GM18867 (cell line): ENCODE data around the gene KRAS.
A peak's percentile ranks its signal among the peaks of the same experiment; 100 is the strongest.
"Not testable (repeated sequence)": the region's sequence is repeated elsewhere in the genome, so short reads cannot be mapped to it uniquely, and the experiment has no call there.

Experiments
- ATAC-seq: cut with Tn5 transposase; IDR thresholded peaks from one replicate; pipeline ENCODE4 v1.9.1; 2021; ENCODE audit warnings: mild to moderate bottlenecking, moderate library complexity; ENCODE audit not compliant: unreplicated experiment

KRAS gene

DNA sequence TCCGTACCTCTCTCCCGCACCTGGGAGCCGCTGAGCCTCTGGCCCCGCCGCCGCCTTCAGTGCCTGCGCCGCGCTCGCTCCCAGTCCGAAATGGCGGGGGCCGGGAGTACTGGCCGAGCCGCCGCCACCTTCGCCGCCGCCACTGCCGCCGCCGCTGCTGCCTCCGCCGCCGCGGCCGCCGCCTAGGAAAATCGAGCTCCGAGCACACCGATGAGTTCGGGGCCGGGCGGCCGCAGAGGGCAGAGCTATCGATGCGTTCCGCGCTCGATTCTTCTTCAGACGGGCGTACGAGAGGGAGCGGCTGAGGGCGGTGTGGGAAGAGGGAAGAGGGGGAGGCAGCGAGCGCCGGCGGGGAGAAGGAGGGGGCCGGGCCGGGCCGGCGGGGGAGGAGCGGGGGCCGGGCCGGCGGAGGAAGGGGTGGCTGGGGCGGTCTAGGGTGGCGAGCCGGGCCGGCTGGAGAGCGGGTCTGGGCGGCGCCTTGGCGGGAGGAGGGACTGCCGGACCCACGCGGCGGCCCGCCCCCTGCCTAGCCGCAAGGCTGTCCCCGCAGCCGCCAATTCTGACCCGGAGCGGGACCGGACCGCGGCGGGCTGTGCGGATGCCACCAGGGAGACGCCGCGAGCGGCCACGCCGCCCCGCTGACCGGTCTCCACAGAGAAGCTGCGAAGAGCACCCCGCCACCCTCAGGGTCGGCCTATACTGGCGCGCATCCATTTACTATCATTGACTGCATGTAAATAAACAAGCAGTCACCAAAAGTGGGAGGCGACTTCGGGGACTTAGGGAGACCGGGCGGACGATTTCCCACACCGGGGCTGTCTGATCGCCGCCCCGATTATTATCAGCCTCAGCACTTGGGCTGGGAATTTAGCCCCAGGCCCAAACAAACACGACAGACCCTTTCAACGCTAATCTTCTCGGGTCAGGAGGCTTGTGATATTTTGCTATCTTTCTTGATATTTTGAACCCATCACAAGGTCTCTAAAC, at the start of gene KRAS:
Gene KRAS (minus strand): TSS at position 186 of the 987 bp plus-strand sequence.
- ATAC-seq: peak; percentile 84

- ATAC-seq: no peak
Observed at GRCh38 chr12:25296381-25296780, 45.7 kb upstream of the KRAS start.

GRCh38 chr12:25295361-25295760, 44.6 kb upstream of the KRAS start:
- no peak for ATAC-seq

GRCh38 chr12:25293653-25294052, 42.9 kb upstream of the KRAS start:
- ATAC-seq: no peak

- not testable (repeated sequence) for ATAC-seq
Observed at GRCh38 chr12:25292810-25293221, 42.1 kb upstream of the KRAS start.

DNA sequence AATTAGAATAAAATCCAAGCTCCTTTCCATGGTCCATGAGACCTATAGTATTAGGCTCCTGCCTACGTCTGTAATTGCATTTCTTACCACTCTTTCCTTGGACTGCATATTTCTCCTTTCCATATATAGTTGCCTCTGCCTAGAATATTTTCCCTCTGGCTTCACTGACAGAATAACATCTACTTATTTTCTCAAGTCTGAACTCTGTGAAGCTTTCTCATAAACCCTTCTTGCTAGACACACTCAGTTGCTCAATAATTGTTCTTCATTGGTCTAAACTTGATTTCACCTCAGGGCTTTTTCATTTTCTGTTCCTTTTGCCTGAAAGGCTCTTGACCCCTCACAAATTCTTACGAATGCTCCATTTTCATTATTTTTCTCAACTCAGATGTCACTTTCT, 36.9 kb upstream of the KRAS start:
- no peak for ATAC-seq

- no peak for ATAC-seq
Observed at GRCh38 chr12:25286837-25287236, 36.1 kb upstream of the KRAS start.

DNA sequence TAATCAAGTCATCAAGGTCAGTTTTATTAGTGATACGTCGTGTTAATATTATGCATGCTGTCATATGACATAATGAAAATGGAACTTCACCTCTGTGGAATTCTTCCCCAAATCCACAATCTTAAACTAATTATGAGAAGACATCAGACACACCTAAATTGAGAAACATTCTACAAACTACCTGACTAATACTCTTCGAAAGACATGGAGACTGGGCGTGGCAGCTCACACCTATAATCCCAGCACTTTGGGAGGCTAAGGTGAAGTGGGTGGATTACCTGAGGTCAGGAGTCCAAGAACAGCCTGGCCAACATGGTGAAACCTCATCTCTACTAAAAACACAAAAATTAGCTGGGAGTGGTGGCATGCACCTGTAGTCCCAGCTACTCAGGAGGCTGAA, 33.3 kb upstream of the KRAS start:
- ATAC-seq: no peak

GRCh38 chr12:25283006-25283405, 32.3 kb upstream of the KRAS start:
- no peak for ATAC-seq

DNA sequence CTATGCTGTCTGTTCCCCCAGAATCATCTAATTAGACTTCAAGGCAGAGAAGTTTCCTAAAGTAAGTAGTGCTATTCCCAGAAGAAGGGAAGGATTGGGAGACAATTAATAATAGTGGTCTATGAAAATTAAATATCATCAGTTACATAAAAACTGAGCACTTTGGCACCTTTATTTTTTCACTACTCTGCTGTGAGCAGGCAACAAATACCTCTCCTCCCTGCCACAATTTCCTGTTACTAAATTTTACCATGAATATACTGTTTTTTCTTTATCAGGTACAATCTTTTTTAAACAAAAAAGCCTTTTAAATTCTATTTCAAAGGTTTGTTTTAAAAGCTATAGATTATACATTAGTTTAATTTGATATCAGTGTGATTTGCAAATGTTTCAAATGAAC, 29.4 kb upstream of the KRAS start:
- no peak for ATAC-seq

DNA sequence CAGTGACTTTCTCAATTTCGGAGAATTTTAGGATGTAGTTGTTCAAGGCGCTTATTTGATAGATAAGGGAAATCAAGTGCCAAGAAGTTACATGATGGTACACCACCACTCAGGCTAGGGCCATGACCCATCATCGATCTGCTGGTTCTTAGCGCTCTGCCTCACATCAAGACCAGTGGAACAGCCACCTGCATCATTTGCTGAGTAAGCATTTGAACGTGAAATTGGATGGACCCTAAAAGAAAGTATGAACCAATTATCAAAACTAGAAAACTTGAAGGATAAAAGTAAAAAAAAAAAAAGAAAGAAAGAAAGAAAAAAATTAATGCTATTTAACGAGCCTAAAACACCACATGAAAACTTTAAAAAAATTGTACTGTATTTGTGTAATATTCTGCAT, 27.5 kb upstream of the KRAS start:
- ATAC-seq: no peak

GRCh38 chr12:25276199-25276937, 25.6 kb upstream of the KRAS start:
- no peak for ATAC-seq

GRCh38 chr12:25271486-25272098, 20.9 kb upstream of the KRAS start:
- ATAC-seq: no peak

DNA sequence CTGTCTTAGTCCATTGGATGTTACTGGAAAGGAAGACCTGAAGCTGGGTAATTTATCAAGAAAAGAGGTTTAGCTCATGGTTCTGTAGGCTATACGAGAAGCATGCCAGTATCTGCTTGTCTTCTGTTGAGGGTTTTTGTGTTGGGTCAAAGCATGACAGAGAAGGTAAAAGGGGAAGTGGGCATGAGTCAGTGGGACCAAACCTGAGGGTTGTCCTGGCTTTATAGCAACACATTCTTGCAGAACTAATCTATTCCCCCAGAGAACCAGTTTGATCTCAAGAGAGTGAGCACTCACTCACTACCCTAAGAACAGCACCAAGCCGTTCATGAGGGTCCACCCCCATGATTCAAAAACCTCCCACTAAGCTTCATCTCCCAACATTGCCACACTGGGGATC, 19.0 kb upstream of the KRAS start:
- peak; percentile 83 for ATAC-seq

DNA sequence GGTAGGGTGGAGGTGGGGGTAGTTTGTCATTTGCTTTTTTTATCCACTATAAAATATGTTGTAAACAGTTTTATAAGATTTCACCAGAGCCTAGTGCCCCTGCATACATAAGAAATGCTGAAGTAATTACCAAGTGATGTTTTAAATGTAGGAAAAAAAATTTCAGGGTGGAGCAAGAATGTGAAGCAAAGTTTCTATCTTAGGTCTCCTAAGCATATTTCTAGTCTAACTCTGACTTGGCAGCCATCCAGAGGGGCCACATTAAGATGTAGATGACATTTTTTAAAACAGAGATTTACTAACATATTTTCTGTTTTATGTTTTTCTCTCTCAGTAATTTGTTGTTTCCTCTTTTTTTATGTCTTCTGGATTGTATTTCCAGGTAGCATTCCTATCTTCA, 15.8 kb upstream of the KRAS start:
- ATAC-seq: no peak

GRCh38 chr12:25264862-25265261, 14.1 kb upstream of the KRAS start:
- ATAC-seq: no peak

GRCh38 chr12:25264114-25264513, 13.4 kb upstream of the KRAS start:
- ATAC-seq: peak; percentile 31

GRCh38 chr12:25263594-25263993, 12.9 kb upstream of the KRAS start:
- peak; percentile 49 for ATAC-seq

GRCh38 chr12:25262389-25263074, 11.8 kb upstream of the KRAS start:
- ATAC-seq: no peak

DNA sequence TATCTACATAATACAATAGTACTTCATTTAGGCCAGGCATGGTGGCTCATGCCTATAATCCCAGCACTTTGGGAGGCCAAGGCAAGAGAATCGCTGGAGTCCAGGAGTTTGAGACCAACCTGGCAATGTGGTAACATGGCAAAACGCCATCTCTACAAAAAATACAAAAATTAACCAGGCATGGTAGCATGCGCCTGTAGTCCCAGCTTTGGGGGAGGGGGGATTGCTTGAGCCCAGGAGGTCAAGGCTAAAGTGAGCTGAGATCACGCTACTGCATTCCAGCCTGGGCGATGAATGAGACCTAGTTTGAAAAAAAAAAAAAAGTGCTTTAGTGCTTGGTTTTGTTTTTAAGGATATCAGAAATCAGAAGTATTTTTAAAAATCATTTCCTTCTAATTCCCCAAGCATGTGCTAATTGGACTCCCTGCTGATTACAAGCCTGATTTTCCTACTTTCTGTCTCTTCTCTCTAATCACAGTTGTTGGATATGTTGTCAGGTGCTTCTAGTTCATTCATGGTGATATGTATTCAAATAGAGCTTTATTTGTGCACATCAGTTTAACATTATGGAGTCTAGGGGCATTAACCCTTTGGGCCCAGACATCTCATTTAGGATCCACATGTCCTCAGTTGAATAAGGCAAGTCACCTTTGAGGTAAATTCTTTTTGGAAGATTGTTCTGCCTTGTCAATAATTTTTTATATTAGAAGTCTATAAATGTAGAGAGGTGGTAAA, 7.0 kb upstream of the KRAS start:
- no peak for ATAC-seq
